ENCODE results near the gene SCFD1.
"Not testable (repeated sequence)": the region's sequence is repeated elsewhere in the genome, so short reads cannot be mapped to it uniquely, and the experiment has no call there.

The SCFD1 gene

GRCh38 chr14:30680776-30681175 is 58.7 kb downstream of the SCFD1 start:
- DNase-seq, result not testable (repeated sequence)

- DNase-seq, result peak; percentile 18
These were observed 59.7 kb downstream of the SCFD1 start for GRCh38 chr14:30681752-30682355.

GRCh38 chr14:30690487-30691355 is 68.6 kb downstream of the SCFD1 start:
- DNase-seq, result peak; percentile 69

GRCh38 chr14:30691751-30692398 is 69.8 kb downstream of the SCFD1 start:
- DNase-seq, result no peak

GRCh38 chr14:30692669-30693068 is 70.5 kb downstream of the SCFD1 start:
- DNase-seq, result no peak

GRCh38 chr14:30698463-30698862 is 76.3 kb downstream of the SCFD1 start:
- DNase-seq, result no peak

GRCh38 chr14:30706704-30707103 is 84.6 kb downstream of the SCFD1 start:
- DNase-seq, result no peak

GRCh38 chr14:30708157-30708556 is 86.0 kb downstream of the SCFD1 start:
- DNase-seq, result no peak

- DNase-seq, result no peak
These were observed 87.1 kb downstream of the SCFD1 start for GRCh38 chr14:30709201-30709600.

- DNase-seq, result no peak
These were observed 88.8 kb downstream of the SCFD1 start for GRCh38 chr14:30710876-30711275.

- no peak for DNase-seq
These were observed 97.0 kb downstream of the SCFD1 start for GRCh38 chr14:30719137-30719536.

- DNase-seq, result no peak
These were observed 103.6 kb downstream of the SCFD1 start for GRCh38 chr14:30725763-30726162.

- DNase-seq, result no peak
These were observed 106.4 kb downstream of the SCFD1 start for GRCh38 chr14:30728471-30728870.

GRCh38 chr14:30737916-30738315 is 115.8 kb downstream of the SCFD1 start:
- DNase-seq, result no peak

GRCh38 chr14:30738978-30739377 is 116.9 kb downstream of the SCFD1 start:
- DNase-seq, result no peak

GRCh38 chr14:30748343-30748742 is 126.2 kb downstream of the SCFD1 start:
- no peak for DNase-seq

GRCh38 chr14:30751646-30752416 is 129.7 kb downstream of the SCFD1 start:
- DNase-seq, result no peak

GRCh38 chr14:30753452-30753851 is 131.3 kb downstream of the SCFD1 start:
- DNase-seq, result no peak

GRCh38 chr14:30754778-30755177 is 132.7 kb downstream of the SCFD1 start:
- no peak for DNase-seq

- DNase-seq, result no peak
These were observed 134.5 kb downstream of the SCFD1 start for GRCh38 chr14:30756594-30756993.

- DNase-seq, result no peak
These were observed 135.0 kb downstream of the SCFD1 start for GRCh38 chr14:30757082-30757481.

GRCh38 chr14:30759172-30760125 is 137.3 kb downstream of the SCFD1 start:
- DNase-seq, result no peak
